GM23248 (cell line): ENCODE data around the gene CIB1.

Source experiments
- EZH2 ChIP-seq: fragments of 200-600 bp; sonication (generic); IDR thresholded peaks from 2 replicates; pipeline ENCODE4 v1.6.1; 2018; ENCODE audit warnings: antibody characterized with exemption, mild to moderate bottlenecking; ENCODE audit not compliant: insufficient read depth, poor library complexity, severe bottlenecking
- EZH2phosphoT487 ChIP-seq: fragments of 200-600 bp; sonication (generic); IDR thresholded peaks from 2 replicates; pipeline ENCODE4 v1.6.1; 2018; ENCODE audit warnings: antibody characterized with exemption, moderate library complexity, mild to moderate bottlenecking, low read depth; ENCODE audit not compliant: insufficient read depth

- TF ChIP-seq EZH2phosphoT487 (no peak), EZH2 (no peak)
Measured at GRCh38 chr15:90259524-90259923, 25.8 kb upstream of the CIB1 start.
